Kidney (tissue), 14 donors: Measurements from ENCODE around the gene PEA15. TPM values are rescaled to one million over a fixed set of nuclear protein-coding genes. Genes with fewer than 3 reads are reported as not detected.

Source experiments
- DNase-seq, 5 donors: peaks; one replicate each; pipeline ENCODE4 v3.0.0-alpha.2; 2013 to 2020
- FAIRE-seq: peaks from 2 replicates; lab custom pipeline; 2012; peaks lifted over from hg19 to GRCh38; lab: Jason Lieb, UNC
- H3K27ac ChIP-seq, 2 donors: one replicate each; pipeline ENCODE4 v1.7.0; 2013; ENCODE audit warnings: low read depth in 2 of 2, low read length in 2 of 2, inconsistent platforms in 1 of 2
- H3K27me3 ChIP-seq: one replicate; pipeline ENCODE4 v1.7.1; 2013; ENCODE audit warnings: low read length, inconsistent platforms; ENCODE audit not compliant: control insufficient read depth, insufficient read depth
- H3K36me3 ChIP-seq, 3 donors: one replicate each; pipeline versions ENCODE4 v1.7.0 to v1.7.1; 2013; ENCODE audit warnings: low read length in 3 of 3, control low read depth in 1 of 3, inconsistent platforms in 1 of 3; ENCODE audit not compliant: insufficient read depth in 3 of 3, control insufficient read depth in 2 of 3
- H3K4me1 ChIP-seq, 3 donors: one replicate each; pipeline versions ENCODE4 v1.7.0 to v1.7.1; 2013; ENCODE audit warnings: low read length in 3 of 3, inconsistent platforms in 1 of 3, low read depth in 1 of 3; ENCODE audit not compliant: control insufficient read depth in 2 of 3, insufficient read depth in 2 of 3
- H3K4me3 ChIP-seq, 3 donors: one replicate each; pipeline versions ENCODE4 v1.7.0 to v1.8.1; 2013; ENCODE audit warnings: low read length in 3 of 3, control low read depth in 1 of 3, inconsistent platforms in 1 of 3
- H3K9ac ChIP-seq, 3 donors: one replicate each; pipeline versions ENCODE4 v1.7.0 to v1.7.1; 2013; ENCODE audit warnings: low read length in 3 of 3, control low read depth in 1 of 3, inconsistent platforms in 1 of 3
- H3K9me3 ChIP-seq, 3 donors: one replicate each; pipeline versions ENCODE4 v1.7.0 to v1.7.1; 2013; ENCODE audit warnings: low read length in 3 of 3, control low read depth in 1 of 3, inconsistent platforms in 1 of 3; ENCODE audit not compliant: control insufficient read depth in 2 of 3, insufficient read depth in 1 of 3
- CTCF ChIP-seq: IDR thresholded peaks from 3 replicates; pipeline ENCODE4 v1.5.1; 2012; ENCODE audit warnings: mild to moderate bottlenecking, moderate library complexity, borderline replicate concordance; ENCODE audit not compliant: insufficient read depth; ENCODE audit errors: extremely low read depth
- intact Hi-C: fragments of 100-400 bp; cut with DNase I; formaldehyde crosslinking; loops from one replicate; pipeline ENCODE4 v1.11.1; 2022
- polyA plus RNA-seq: library from polyadenylated mRNA; stranded (reverse); fragments of 350-450 nt; fragmentation: Illumina TruSeq; extraction: RNeasy Lipid Tissue Mini Kit (QIAGEN cat#74804); gene quantifications from one replicate; pipeline ENCODE4 v1.2.3, GENCODE V29; 2014; ENCODE audit warnings: low read depth, low replicate concordance; ENCODE audit not compliant: insufficient read depth
- total RNA-seq: library from RNA; stranded (reverse); fragmentation: NEBNext Ultra II Directional; extraction: Animal tissue kit (Norgen Biotek cat#: 25700); gene quantifications from one replicate; pipeline ENCODE4 v1.2.1, GENCODE V29; 2021
- donor health status: control.
- donor health status: control.
- donor health status: control.
- donor health status: control.
- donor health status: control.
- donor health status: DM: yes; HTN: yes; CAD: no.
- donor health status: Normal renal cell carcinoma (clear cell type).

PEA15 gene
- total and polyA plus RNA-seq, 2 donors from 2014 or later: 112 to 143 TPM

- Histone ChIP-seq H3K27ac (peak overlapping the region; percentile 18 to 78), H3K9me3 (no peaks in the 10 kb centered on the region), H3K27me3 (no peaks in the 10 kb centered on the region), H3K36me3 (peaks cover 0 to 3% (median 2%) of the 10 kb centered on the region in 3 donors), H3K9ac (peak overlapping the region in 1 of 3 donors; percentile 61), H3K4me3 (peak overlapping the region in 2 of 3 donors; percentile 29 to 46), H3K4me1 (peaks cover 0 to 12% (median 0%) of the 10 kb centered on the region in 3 donors)
- intact Hi-C loops: no loop called here
- DNase-seq: no peak
- FAIRE-seq: no peak
- TF ChIP-seq CTCF: no peak
These were observed 500 bp upstream of the PEA15 start for GRCh38 chr1:160204526-160205241.

GRCh38 chr1:160206036-160206389 lies 829 bp downstream of the PEA15 start:
- intact Hi-C loops: no loop called here

GRCh38 chr1:160206421-160207117 lies 1.4 kb downstream of the PEA15 start:
- intact Hi-C loops: no loop called here
- H3K9ac ChIP-seq: peak overlapping the region in 2 of 3 donors; percentile 66 to 91
- H3K27me3 ChIP-seq: no peaks in the 10 kb centered on the region
- peak overlapping the region; percentile 18 to 81 for H3K27ac ChIP-seq
- H3K9me3 ChIP-seq: no peaks in the 10 kb centered on the region
- TF ChIP-seq CTCF: no peak
- no peak for DNase-seq
- H3K4me3 ChIP-seq: peak overlapping the region in 2 of 3 donors; percentile 68 to 82
- no peak for FAIRE-seq
- peaks cover 3 to 6% (median 3%) of the 10 kb centered on the region in 3 donors for H3K36me3 ChIP-seq
- peaks cover 0 to 15% (median 0%) of the 10 kb centered on the region in 3 donors for H3K4me1 ChIP-seq

More at GRCh38 chr1:160206036-160206389, 829 bp downstream of the PEA15 start:
- Histone ChIP-seq H3K4me3 (peak overlapping the region; percentile 68 to 82 (median 79)), H3K4me1 (peaks cover 0 to 15% (median 0%) of the 10 kb centered on the region in 3 donors), H3K27ac (peak overlapping the region; percentile 81 to 82), H3K36me3 (peaks cover 0 to 3% (median 2%) of the 10 kb centered on the region in 3 donors), H3K27me3 (no peaks in the 10 kb centered on the region), H3K9me3 (no peaks in the 10 kb centered on the region), H3K9ac (peak overlapping the region; percentile 66 to 91 (median 78))
- TF ChIP-seq CTCF: no peak
- FAIRE-seq (no peak), DNase-seq (peak in 3 of 5 donors; percentile 54 to 82 (median 78))
